Kidney (tissue), 14 donors: ENCODE measurements around the gene WDR6. TPM values are rescaled to one million over a fixed set of nuclear protein-coding genes. Genes with fewer than 3 reads are reported as not detected.

ENCODE experiments used
- DNase-seq, 5 donors: peaks; one replicate each; pipeline ENCODE4 v3.0.0-alpha.2; 2013 to 2020
- FAIRE-seq: peaks from 2 replicates; lab custom pipeline; 2012; peaks lifted over from hg19 to GRCh38; lab: Jason Lieb, UNC
- H3K27ac ChIP-seq, 2 donors: one replicate each; pipeline ENCODE4 v1.7.0; 2013; ENCODE audit warnings: low read depth in 2 of 2, low read length in 2 of 2, inconsistent platforms in 1 of 2
- H3K27me3 ChIP-seq: one replicate; pipeline ENCODE4 v1.7.1; 2013; ENCODE audit warnings: low read length, inconsistent platforms; ENCODE audit not compliant: control insufficient read depth, insufficient read depth
- H3K36me3 ChIP-seq, 3 donors: one replicate each; pipeline versions ENCODE4 v1.7.0 to v1.7.1; 2013; ENCODE audit warnings: low read length in 3 of 3, control low read depth in 1 of 3, inconsistent platforms in 1 of 3; ENCODE audit not compliant: insufficient read depth in 3 of 3, control insufficient read depth in 2 of 3
- H3K4me1 ChIP-seq, 3 donors: one replicate each; pipeline versions ENCODE4 v1.7.0 to v1.7.1; 2013; ENCODE audit warnings: low read length in 3 of 3, inconsistent platforms in 1 of 3, low read depth in 1 of 3; ENCODE audit not compliant: control insufficient read depth in 2 of 3, insufficient read depth in 2 of 3
- H3K4me3 ChIP-seq, 3 donors: one replicate each; pipeline versions ENCODE4 v1.7.0 to v1.8.1; 2013; ENCODE audit warnings: low read length in 3 of 3, control low read depth in 1 of 3, inconsistent platforms in 1 of 3
- H3K9ac ChIP-seq, 3 donors: one replicate each; pipeline versions ENCODE4 v1.7.0 to v1.7.1; 2013; ENCODE audit warnings: low read length in 3 of 3, control low read depth in 1 of 3, inconsistent platforms in 1 of 3
- H3K9me3 ChIP-seq, 3 donors: one replicate each; pipeline versions ENCODE4 v1.7.0 to v1.7.1; 2013; ENCODE audit warnings: low read length in 3 of 3, control low read depth in 1 of 3, inconsistent platforms in 1 of 3; ENCODE audit not compliant: control insufficient read depth in 2 of 3, insufficient read depth in 1 of 3
- intact Hi-C: fragments of 100-400 bp; cut with DNase I; formaldehyde crosslinking; loops from one replicate; pipeline ENCODE4 v1.11.1; 2022
- polyA plus RNA-seq: library from polyadenylated mRNA; stranded (reverse); fragments of 350-450 nt; fragmentation: Illumina TruSeq; extraction: RNeasy Lipid Tissue Mini Kit (QIAGEN cat#74804); gene quantifications from one replicate; pipeline ENCODE4 v1.2.3, GENCODE V29; 2014; ENCODE audit warnings: low read depth, low replicate concordance; ENCODE audit not compliant: insufficient read depth
- total RNA-seq: library from RNA; stranded (reverse); fragmentation: NEBNext Ultra II Directional; extraction: Animal tissue kit (Norgen Biotek cat#: 25700); gene quantifications from one replicate; pipeline ENCODE4 v1.2.1, GENCODE V29; 2021
- TF ChIP-seq, protein P1 (sequence below): IDR thresholded peaks from 3 replicates; pipeline ENCODE4 v1.5.1; 2012; ENCODE audit warnings: mild to moderate bottlenecking, moderate library complexity, borderline replicate concordance; ENCODE audit not compliant: insufficient read depth; ENCODE audit errors: extremely low read depth
- donor health status: control.
- donor health status: control.
- donor health status: control.
- donor health status: control.
- donor health status: control.
- donor health status: DM: yes; HTN: yes; CAD: no.
- donor health status: Normal renal cell carcinoma (clear cell type).

The WDR6 gene
- total and polyA plus RNA-seq, 2 donors from 2014 or later, result 105 to 158 TPM

GRCh38 chr3:49030321-49030720 lies 23.1 kb downstream of the WDR6 start:
- Histone ChIP-seq H3K9ac (no peak overlapping the region), H3K36me3 (peaks cover 19 to 62% (median 37%) of the 10 kb centered on the region in 3 donors), H3K4me1 (peaks cover 0 to 16% (median 9%) of the 10 kb centered on the region in 3 donors), H3K4me3 (no peak overlapping the region), H3K9me3 (no peaks in the 10 kb centered on the region), H3K27ac (no peak overlapping the region), H3K27me3 (no peaks in the 10 kb centered on the region)
- no peak for DNase-seq
- FAIRE-seq, result no peak
- TF ChIP-seq, protein P1, sequence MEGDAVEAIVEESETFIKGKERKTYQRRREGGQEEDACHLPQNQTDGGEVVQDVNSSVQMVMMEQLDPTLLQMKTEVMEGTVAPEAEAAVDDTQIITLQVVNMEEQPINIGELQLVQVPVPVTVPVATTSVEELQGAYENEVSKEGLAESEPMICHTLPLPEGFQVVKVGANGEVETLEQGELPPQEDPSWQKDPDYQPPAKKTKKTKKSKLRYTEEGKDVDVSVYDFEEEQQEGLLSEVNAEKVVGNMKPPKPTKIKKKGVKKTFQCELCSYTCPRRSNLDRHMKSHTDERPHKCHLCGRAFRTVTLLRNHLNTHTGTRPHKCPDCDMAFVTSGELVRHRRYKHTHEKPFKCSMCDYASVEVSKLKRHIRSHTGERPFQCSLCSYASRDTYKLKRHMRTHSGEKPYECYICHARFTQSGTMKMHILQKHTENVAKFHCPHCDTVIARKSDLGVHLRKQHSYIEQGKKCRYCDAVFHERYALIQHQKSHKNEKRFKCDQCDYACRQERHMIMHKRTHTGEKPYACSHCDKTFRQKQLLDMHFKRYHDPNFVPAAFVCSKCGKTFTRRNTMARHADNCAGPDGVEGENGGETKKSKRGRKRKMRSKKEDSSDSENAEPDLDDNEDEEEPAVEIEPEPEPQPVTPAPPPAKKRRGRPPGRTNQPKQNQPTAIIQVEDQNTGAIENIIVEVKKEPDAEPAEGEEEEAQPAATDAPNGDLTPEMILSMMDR, result no peak
- intact Hi-C loops, result no loop called here

GRCh38 chr3:49032646-49033304 lies 25.6 kb downstream of the WDR6 start:
- intact Hi-C loops, result no loop called here
- Histone ChIP-seq H3K36me3 (peaks cover 16 to 45% (median 31%) of the 10 kb centered on the region in 3 donors), H3K4me3 (no peak overlapping the region), H3K9ac (no peak overlapping the region), H3K27ac (no peak overlapping the region), H3K4me1 (peaks cover 0 to 13% (median 9%) of the 10 kb centered on the region in 3 donors), H3K9me3 (no peaks in the 10 kb centered on the region), H3K27me3 (no peaks in the 10 kb centered on the region)
- no peak for DNase-seq
- TF ChIP-seq, protein P1, result no peak
- FAIRE-seq, result no peak

GRCh38 chr3:49034650-49035049 lies 27.5 kb downstream of the WDR6 start:
- FAIRE-seq, result no peak
- TF ChIP-seq, protein P1, result no peak

More at GRCh38 chr3:49034650-49035049, 27.5 kb downstream of the WDR6 start:
- Histone ChIP-seq H3K4me3 (no peak overlapping the region), H3K4me1 (no peaks in the 10 kb centered on the region), H3K27ac (no peak overlapping the region), H3K27me3 (no peaks in the 10 kb centered on the region), H3K9me3 (no peaks in the 10 kb centered on the region), H3K9ac (no peak overlapping the region), H3K36me3 (peaks cover 16 to 45% (median 31%) of the 10 kb centered on the region in 3 donors)
- no peak for DNase-seq
- intact Hi-C loops, result no loop called here
